Activated T-cell treated with anti-CD3 and anti-CD28 coated beads for 48 hours (primary cell): Measurements from ENCODE around the gene FBLN5.

Source experiments
- DNase-seq: peaks from one replicate; pipeline ENCODE4 v3.0.0-alpha.2; 2020; ENCODE audit warnings: low read depth

FBLN5 gene

GRCh38 chr14:91946622-91947474 is 646 bp downstream of the FBLN5 start:
- DNase-seq = no peak

- no peak for DNase-seq
Observed at GRCh38 chr14:91945751-91946621, 1.5 kb downstream of the FBLN5 start.

GRCh38 chr14:91942946-91943345 is 4.5 kb downstream of the FBLN5 start:
- DNase-seq = no peak

- DNase-seq = no peak
Observed at GRCh38 chr14:91942128-91942527, 5.4 kb downstream of the FBLN5 start.

GRCh38 chr14:91940209-91940608 is 7.3 kb downstream of the FBLN5 start:
- no peak for DNase-seq

GRCh38 chr14:91935586-91935985 is 11.9 kb downstream of the FBLN5 start:
- DNase-seq = no peak

GRCh38 chr14:91934554-91935285 is 12.8 kb downstream of the FBLN5 start:
- DNase-seq = no peak

GRCh38 chr14:91931478-91932088 is 15.9 kb downstream of the FBLN5 start:
- DNase-seq = no peak

- DNase-seq = no peak
Observed at GRCh38 chr14:91929700-91930099, 17.8 kb downstream of the FBLN5 start.

GRCh38 chr14:91927800-91928199 is 19.7 kb downstream of the FBLN5 start:
- no peak for DNase-seq

GRCh38 chr14:91927191-91927590 is 20.3 kb downstream of the FBLN5 start:
- DNase-seq = no peak

GRCh38 chr14:91926131-91926890 is 21.2 kb downstream of the FBLN5 start:
- no peak for DNase-seq

GRCh38 chr14:91925727-91926121 is 21.8 kb downstream of the FBLN5 start:
- no peak for DNase-seq

GRCh38 chr14:91925001-91925726 is 22.3 kb downstream of the FBLN5 start:
- DNase-seq = no peak

GRCh38 chr14:91920526-91920925 is 27.0 kb downstream of the FBLN5 start:
- no peak for DNase-seq

- no peak for DNase-seq
Observed at GRCh38 chr14:91919814-91920213, 27.7 kb downstream of the FBLN5 start.

GRCh38 chr14:91918186-91918883 is 29.2 kb downstream of the FBLN5 start:
- no peak for DNase-seq

GRCh38 chr14:91912035-91912434 is 35.5 kb downstream of the FBLN5 start:
- DNase-seq = no peak

- no peak for DNase-seq
Observed at GRCh38 chr14:91911474-91912032, 35.9 kb downstream of the FBLN5 start.

- DNase-seq = no peak
Observed at GRCh38 chr14:91910196-91910595, 37.3 kb downstream of the FBLN5 start.
